SK-N-SH (cell line): ENCODE data around the gene GAGE12J. TPM values are rescaled to one million over a fixed set of nuclear protein-coding genes. Genes with fewer than 3 reads are reported as not detected.

Experiments used
- CTCF ChIA-PET: fragments of 300-600, 350-600 bp; formaldehyde crosslinking; extraction: SDS; loops from one replicate; lab custom pipeline; 2021; lab: Yijun Ruan, JAX
- POLR2A ChIA-PET: fragments of 350-600 bp; sonication (Branson Sonifier 250); formaldehyde crosslinking; extraction: SDS; loops from one replicate; lab custom pipeline; 2020; ENCODE audit warnings: antibody characterized with exemption, inconsistent platforms; lab: Yijun Ruan, JAX
- DNase-seq: peaks from one replicate; pipeline ENCODE4 v3.0.0; 2012
- H2AFZ ChIP-seq: fragments of 200-600 bp; sonication (generic); 2 replicates; pipeline ENCODE4 v1.8.1; 2016; ENCODE audit warnings: antibody characterized with exemption, mild to moderate bottlenecking, low read depth
- H3F3A ChIP-seq: fragments of 200-600 bp; sonication (generic); replicated peaks from 2 replicates; pipeline ENCODE3; 2016; ENCODE audit warnings: antibody characterized with exemption, mild to moderate bottlenecking; ENCODE audit not compliant: insufficient read depth
- H3K27ac ChIP-seq, 2 experiments: fragments of 200-500 bp in 1 of 2; fragments of 200-600 bp in 1 of 2; sonication (Bioruptor generic) in 1 of 2; sonication (generic), shearing (Covaris generic) in 1 of 2; 2 replicates each; pipeline versions ENCODE4 v1.5.1 to v1.6.1; 2014 to 2016; ENCODE audit warnings: low read depth in 2 of 2, inconsistent platforms in 1 of 2, low read length in 1 of 2, mild to moderate bottlenecking in 1 of 2, mixed read lengths in 1 of 2
- H3K27me3 ChIP-seq: fragments of 200-600 bp; sonication (generic), shearing (Covaris generic); 2 replicates; pipeline ENCODE4 v1.6.1; 2016; ENCODE audit warnings: mixed run types; ENCODE audit not compliant: insufficient read depth
- H3K36me3 ChIP-seq, 2 experiments: fragments of 200-500 bp in 1 of 2; fragments of 200-600 bp in 1 of 2; sonication (Bioruptor generic) in 1 of 2; sonication (generic) in 1 of 2; replicated peaks in 1 of 2; 2 replicates each; pipeline versions ENCODE3 to v1.5.1; 2014 to 2016; ENCODE audit warnings: low read length in 1 of 2, mild to moderate bottlenecking in 1 of 2; ENCODE audit not compliant: insufficient read depth in 2 of 2, control insufficient read depth in 1 of 2
- H3K4me1 ChIP-seq, 2 experiments: fragments of 200-500 bp in 1 of 2; fragments of 200-600 bp in 1 of 2; sonication (Bioruptor generic) in 1 of 2; sonication (generic), shearing (Covaris generic) in 1 of 2; 2 replicates each; pipeline versions ENCODE4 v1.5.1 to v1.6.1; 2014 to 2016; ENCODE audit warnings: low read depth in 1 of 2, low read length in 1 of 2, mixed run types in 1 of 2; ENCODE audit not compliant: insufficient read depth in 2 of 2, control insufficient read depth in 1 of 2
- H3K4me2 ChIP-seq: fragments of 200-600 bp; sonication (generic), shearing (Covaris generic); 2 replicates; pipeline ENCODE4 v1.6.1; 2017; ENCODE audit warnings: mixed run types
- H3K4me3 ChIP-seq, 2 experiments: fragments of 200-500 bp in 1 of 2; fragments of 200-600 bp in 1 of 2; sonication (Bioruptor generic) in 1 of 2; sonication (generic), shearing (Covaris generic) in 1 of 2; 2 replicates each; pipeline versions ENCODE4 v1.5.1 to v1.8.1; 2014 to 2016; ENCODE audit warnings: low read depth in 2 of 2, inconsistent platforms in 1 of 2, low read length in 1 of 2, mild to moderate bottlenecking in 1 of 2, mixed read lengths in 1 of 2, moderate library complexity in 1 of 2
- H3K79me2 ChIP-seq: fragments of 200-600 bp; sonication (generic); 2 replicates; pipeline ENCODE4 v1.8.1; 2017; ENCODE audit warnings: mild to moderate bottlenecking; ENCODE audit not compliant: insufficient read depth
- H3K9ac ChIP-seq: fragments of 200-600 bp; sonication (generic); 2 replicates; pipeline ENCODE4 v1.6.1; 2017; ENCODE audit warnings: mixed run types
- H3K9me2 ChIP-seq: fragments of 200-600 bp; sonication (generic); 2 replicates; pipeline ENCODE4 v1.6.1; 2017; ENCODE audit warnings: mixed run types
- H3K9me3 ChIP-seq: fragments of 200-600 bp; sonication (generic); 2 replicates; pipeline ENCODE4 v1.6.1; 2017; ENCODE audit warnings: mixed run types, mild to moderate bottlenecking, moderate library complexity
- H4K20me1 ChIP-seq: fragments of 200-600 bp; sonication (generic); 2 replicates; pipeline ENCODE4 v1.6.1; 2017; ENCODE audit warnings: mild to moderate bottlenecking, mixed run types; ENCODE audit not compliant: insufficient read depth
- ELF1 ChIP-seq: IDR thresholded peaks from 2 replicates; pipeline ENCODE4 v1.4.0; 2012
- EP300 ChIP-seq, 2 experiments: IDR thresholded peaks; 2 replicates each; pipeline versions ENCODE4 v1.4.0 to v1.6.1; 2012; ENCODE audit warnings: borderline replicate concordance in 1 of 2, low read depth in 1 of 2, low read length in 1 of 2
- EZH2phosphoT487 ChIP-seq: fragments of 200-600 bp; sonication (generic); IDR thresholded peaks from 2 replicates; pipeline ENCODE4 v1.6.1; 2017; ENCODE audit warnings: low read depth, mixed run types, mild to moderate bottlenecking, antibody characterized with exemption, moderate library complexity, borderline replicate concordance
- FOXJ3 ChIP-seq: sonication (generic); formaldehyde crosslinking; IDR thresholded peaks from 2 replicates; pipeline ENCODE4 v1.5.1; 2020; ENCODE audit warnings: mild to moderate bottlenecking, missing genetic modification reagents
- GABPA ChIP-seq: IDR thresholded peaks from 2 replicates; pipeline ENCODE4 v1.4.0; 2012; ENCODE audit warnings: low read depth, mild to moderate bottlenecking
- GATA2 ChIP-seq: sonication (generic); formaldehyde crosslinking; IDR thresholded peaks from 2 replicates; pipeline ENCODE4 v1.5.0; 2020; ENCODE audit warnings: mild to moderate bottlenecking, missing genetic modification reagents
- MAX ChIP-seq: IDR thresholded peaks from 2 replicates; pipeline ENCODE4 v1.4.0; 2012; ENCODE audit warnings: low read depth
- MEF2A ChIP-seq: IDR thresholded peaks from 2 replicates; pipeline ENCODE4 v1.4.0; 2012; ENCODE audit warnings: low read depth, borderline replicate concordance
- NRF1 ChIP-seq: IDR thresholded peaks from 2 replicates; pipeline ENCODE4 v1.6.1; 2012; ENCODE audit warnings: low read depth, mild to moderate bottlenecking, low read length
- POLR2AphosphoS5 ChIP-seq: IDR thresholded peaks from 2 replicates; pipeline ENCODE4 v1.6.1; 2012; ENCODE audit warnings: low read depth, low read length
- REST ChIP-seq: IDR thresholded peaks from 2 replicates; pipeline ENCODE4 v1.6.1; 2012; ENCODE audit warnings: mild to moderate bottlenecking, low read depth, low read length, moderate library complexity
- TAF1 ChIP-seq: IDR thresholded peaks from 2 replicates; pipeline ENCODE4 v1.6.1; 2012; ENCODE audit warnings: low read depth, mild to moderate bottlenecking, low read length, moderate library complexity, borderline replicate concordance
- TEAD4 ChIP-seq: IDR thresholded peaks from 2 replicates; pipeline ENCODE4 v1.4.0; 2012; ENCODE audit warnings: mild to moderate bottlenecking, borderline replicate concordance; ENCODE audit not compliant: insufficient read depth
- YY1 ChIP-seq: IDR thresholded peaks from 2 replicates; pipeline ENCODE4 v1.4.0; 2012; ENCODE audit warnings: low read depth, mild to moderate bottlenecking
- WGBS: methylation state at CpG from one replicate; pipeline ENCODE4 v1.1.6; 2017; ENCODE audit warnings: low lambda C conversion rate; 5-methylcytosine and 5-hydroxymethylcytosine counted together
- polyA plus RNA-seq, 3 experiments: library from polyadenylated mRNA; depleted of rRNA; stranded (reverse); fragments of >200 nt; gene quantifications; 2 replicates each; pipeline ENCODE4 v1.2.3, GENCODE V29; 2012
- TF ChIP-seq, protein P1 (sequence below): fragments of 150-350 bp; IDR thresholded peaks from 2 replicates; pipeline ENCODE4 v1.6.1; 2016; ENCODE audit warnings: mild to moderate bottlenecking, low read depth, low read length

Gene GAGE12J
- polyA plus RNA-seq, 1 of the 3 experiments (the other 2 are of a cell fraction), result not detected

DNA sequence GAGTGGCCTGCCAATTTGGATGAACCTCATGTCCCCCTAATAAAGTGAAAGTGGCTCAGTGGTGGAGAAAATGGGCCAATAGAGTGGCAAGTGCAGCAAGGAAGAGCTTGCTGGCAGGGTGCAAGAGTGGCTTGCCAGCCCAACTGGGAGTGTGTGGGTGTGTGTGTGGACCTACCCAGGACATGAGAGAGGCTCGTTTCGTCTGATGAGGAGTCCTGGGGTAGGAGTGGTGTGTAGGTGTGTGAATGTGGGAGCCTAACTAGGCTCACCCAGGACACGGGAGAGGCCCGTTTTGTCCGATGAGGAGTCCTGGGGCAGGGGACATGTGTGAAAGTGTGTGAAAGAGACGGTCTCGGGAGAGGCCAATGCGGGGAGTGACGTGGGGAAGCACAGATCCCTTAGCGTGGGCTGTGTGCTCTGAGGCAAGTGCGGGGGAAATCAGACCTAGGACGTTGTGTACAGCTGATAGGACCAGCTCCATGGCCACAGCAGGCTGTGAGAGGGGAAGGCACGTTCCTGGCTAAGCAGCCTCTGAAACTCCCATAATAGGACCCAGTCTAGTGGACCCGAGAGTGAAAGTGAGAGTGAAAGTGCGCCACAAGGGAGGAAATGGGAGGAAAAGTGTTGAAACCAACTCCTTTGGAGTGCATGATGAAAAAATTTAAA lies 13.1 kb upstream of the GAGE12J start (continued):
- TF ChIP-seq FOXJ3 (CRISPR knock-in tag) (no peak), TAF1 (no peak), ELF1 (no peak), EZH2phosphoT487 (no peak)

- Histone ChIP-seq H3K4me1 (no peaks in the 10 kb centered on the region; a peak in 1 of 4 replicates), H3K9me3 (no peaks in the 10 kb centered on the region), H3F3A (no peaks in the 10 kb centered on the region), H3K9ac (no peak overlapping the region), H3K9me2 (no peaks in the 10 kb centered on the region), H4K20me1 (no peaks in the 10 kb centered on the region), H3K27me3 (peaks cover 53% of the 10 kb centered on the region), H3K36me3 (no peaks in the 10 kb centered on the region), H3K27ac (no peak overlapping the region), H3K4me2 (peak overlapping the region; percentile 78), H2AFZ (peak overlapping the region; percentile 77), H3K4me3 (peak overlapping the region; percentile 9 to 64; a peak in 3 of 4 replicates), H3K79me2 (no peaks in the 10 kb centered on the region)
- DNase-seq, result no peak
- 26% methylated on average over 8 of the region's 8 CpGs for WGBS
- CTCF ChIA-PET, result interaction anchor here (2.3 kb wide), 1 partner anchor 18 kb away, joined by 9 read pairs; no protein-coding TSS in a partner anchor
- TF ChIP-seq YY1 (no peak), MEF2A (no peak), FOXJ3 (CRISPR knock-in tag) (no peak), POLR2AphosphoS5 (no peak), NRF1 (no peak), GATA2 (CRISPR knock-in tag) (no peak), ELF1 (no peak), EZH2phosphoT487 (no peak), EP300 (IDR thresholded peaks at IDR 0.05; ENCODE audit: borderline replicate concordance in 1 of 2, low read depth in 1 of 2, low read length in 1 of 2) (no peak), TAF1 (no peak), REST (no peak), MAX (no peak), TEAD4 (no peak), GABPA (no peak)
- TF ChIP-seq, protein P1, sequence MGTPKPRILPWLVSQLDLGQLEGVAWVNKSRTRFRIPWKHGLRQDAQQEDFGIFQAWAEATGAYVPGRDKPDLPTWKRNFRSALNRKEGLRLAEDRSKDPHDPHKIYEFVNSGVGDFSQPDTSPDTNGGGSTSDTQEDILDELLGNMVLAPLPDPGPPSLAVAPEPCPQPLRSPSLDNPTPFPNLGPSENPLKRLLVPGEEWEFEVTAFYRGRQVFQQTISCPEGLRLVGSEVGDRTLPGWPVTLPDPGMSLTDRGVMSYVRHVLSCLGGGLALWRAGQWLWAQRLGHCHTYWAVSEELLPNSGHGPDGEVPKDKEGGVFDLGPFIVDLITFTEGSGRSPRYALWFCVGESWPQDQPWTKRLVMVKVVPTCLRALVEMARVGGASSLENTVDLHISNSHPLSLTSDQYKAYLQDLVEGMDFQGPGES, result no peak
- POLR2A ChIA-PET, result no interaction called here
Observed at GRCh38 chrX:49309401-49309981, 12.3 kb upstream of the GAGE12J start.
